Epidermal melanocyte (primary cell): ENCODE data around the gene PRKG1.

Experiments used
- DNase-seq: peaks from one replicate; pipeline ENCODE4 v3.0.0; 2011; ENCODE audit warnings: low spot score; ENCODE audit not compliant: insufficient read length

PRKG1 gene

GRCh38 chr10:51076299-51076841 is 2.1 kb downstream of the PRKG1 start:
- no peak for DNase-seq

- no peak for DNase-seq
Measured at GRCh38 chr10:51077074-51077473, 2.8 kb downstream of the PRKG1 start.

- no peak for DNase-seq
Measured at GRCh38 chr10:51077507-51077906, 3.2 kb downstream of the PRKG1 start.

GRCh38 chr10:51079331-51079730 is 5.0 kb downstream of the PRKG1 start:
- DNase-seq, result no peak

- no peak for DNase-seq
Measured at GRCh38 chr10:51079766-51080165, 5.5 kb downstream of the PRKG1 start.

GRCh38 chr10:51080311-51081006 is 6.2 kb downstream of the PRKG1 start:
- DNase-seq, result no peak

- DNase-seq, result no peak
Measured at GRCh38 chr10:51082857-51083256, 8.6 kb downstream of the PRKG1 start.

- DNase-seq, result no peak
Measured at GRCh38 chr10:51083356-51083853, 9.1 kb downstream of the PRKG1 start.

- no peak for DNase-seq
Measured at GRCh38 chr10:51085204-51085603, 10.9 kb downstream of the PRKG1 start.

GRCh38 chr10:51086710-51087109 is 12.4 kb downstream of the PRKG1 start:
- DNase-seq, result no peak

GRCh38 chr10:51087114-51087513 is 12.8 kb downstream of the PRKG1 start:
- DNase-seq, result no peak

GRCh38 chr10:51090190-51090589 is 15.9 kb downstream of the PRKG1 start:
- no peak for DNase-seq

GRCh38 chr10:51092402-51092801 is 18.1 kb downstream of the PRKG1 start:
- no peak for DNase-seq

- no peak for DNase-seq
Measured at GRCh38 chr10:51095444-51095843, 21.2 kb downstream of the PRKG1 start.

- DNase-seq, result no peak
Measured at GRCh38 chr10:51097546-51097945, 23.3 kb downstream of the PRKG1 start.

- DNase-seq, result no peak
Measured at GRCh38 chr10:51100221-51100620, 25.9 kb downstream of the PRKG1 start.

GRCh38 chr10:51103554-51104217 is 29.4 kb downstream of the PRKG1 start:
- no peak for DNase-seq

GRCh38 chr10:51106311-51106945 is 32.1 kb downstream of the PRKG1 start:
- no peak for DNase-seq

- no peak for DNase-seq
Measured at GRCh38 chr10:51108406-51108805, 34.1 kb downstream of the PRKG1 start.

- DNase-seq, result no peak
Measured at GRCh38 chr10:51109801-51110533, 35.7 kb downstream of the PRKG1 start.

- no peak for DNase-seq
Measured at GRCh38 chr10:51112013-51112412, 37.7 kb downstream of the PRKG1 start.

- no peak for DNase-seq
Measured at GRCh38 chr10:51113007-51113406, 38.7 kb downstream of the PRKG1 start.
